ENCODE measurements around the gene ADAM33. TPM values are rescaled to one million over a fixed set of nuclear protein-coding genes. Genes with fewer than 3 reads are reported as not detected.

ADAM33 gene
- total and polyA plus RNA-seq, 2 of the 13 experiments (the other 11 are each of a cell fraction or from before 2014, with no cell fraction given), result not detected

DNA sequence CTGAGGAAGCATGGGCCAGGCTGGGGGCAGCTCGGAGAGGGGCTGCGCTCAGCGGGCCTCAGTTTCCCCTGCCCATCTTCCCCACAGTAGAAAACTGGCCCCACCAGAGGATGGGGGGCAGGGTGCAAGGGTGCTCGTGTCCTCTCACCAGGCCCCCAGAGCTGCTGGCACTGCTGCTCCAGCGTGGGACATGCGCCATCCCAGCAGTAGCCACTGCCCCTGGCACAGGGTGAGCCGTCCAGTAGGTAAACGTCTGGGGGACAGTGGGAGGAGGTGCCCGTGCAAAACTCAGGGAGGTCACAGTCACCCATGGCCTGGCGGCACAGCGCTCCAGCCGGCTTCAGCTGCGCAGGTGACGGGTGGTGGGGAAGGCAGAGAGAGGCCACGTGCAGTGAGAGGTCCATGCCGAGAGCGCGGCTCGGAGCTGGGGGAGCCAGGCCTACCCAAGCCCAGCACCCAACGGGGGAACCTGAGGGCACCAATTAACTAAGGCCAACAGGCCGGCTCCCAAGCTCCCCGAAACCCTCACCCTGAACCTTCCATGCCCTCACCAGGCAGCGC, 9.7 kb downstream of the ADAM33 start (continued):
- TF ChIP-seq, protein P1, sequence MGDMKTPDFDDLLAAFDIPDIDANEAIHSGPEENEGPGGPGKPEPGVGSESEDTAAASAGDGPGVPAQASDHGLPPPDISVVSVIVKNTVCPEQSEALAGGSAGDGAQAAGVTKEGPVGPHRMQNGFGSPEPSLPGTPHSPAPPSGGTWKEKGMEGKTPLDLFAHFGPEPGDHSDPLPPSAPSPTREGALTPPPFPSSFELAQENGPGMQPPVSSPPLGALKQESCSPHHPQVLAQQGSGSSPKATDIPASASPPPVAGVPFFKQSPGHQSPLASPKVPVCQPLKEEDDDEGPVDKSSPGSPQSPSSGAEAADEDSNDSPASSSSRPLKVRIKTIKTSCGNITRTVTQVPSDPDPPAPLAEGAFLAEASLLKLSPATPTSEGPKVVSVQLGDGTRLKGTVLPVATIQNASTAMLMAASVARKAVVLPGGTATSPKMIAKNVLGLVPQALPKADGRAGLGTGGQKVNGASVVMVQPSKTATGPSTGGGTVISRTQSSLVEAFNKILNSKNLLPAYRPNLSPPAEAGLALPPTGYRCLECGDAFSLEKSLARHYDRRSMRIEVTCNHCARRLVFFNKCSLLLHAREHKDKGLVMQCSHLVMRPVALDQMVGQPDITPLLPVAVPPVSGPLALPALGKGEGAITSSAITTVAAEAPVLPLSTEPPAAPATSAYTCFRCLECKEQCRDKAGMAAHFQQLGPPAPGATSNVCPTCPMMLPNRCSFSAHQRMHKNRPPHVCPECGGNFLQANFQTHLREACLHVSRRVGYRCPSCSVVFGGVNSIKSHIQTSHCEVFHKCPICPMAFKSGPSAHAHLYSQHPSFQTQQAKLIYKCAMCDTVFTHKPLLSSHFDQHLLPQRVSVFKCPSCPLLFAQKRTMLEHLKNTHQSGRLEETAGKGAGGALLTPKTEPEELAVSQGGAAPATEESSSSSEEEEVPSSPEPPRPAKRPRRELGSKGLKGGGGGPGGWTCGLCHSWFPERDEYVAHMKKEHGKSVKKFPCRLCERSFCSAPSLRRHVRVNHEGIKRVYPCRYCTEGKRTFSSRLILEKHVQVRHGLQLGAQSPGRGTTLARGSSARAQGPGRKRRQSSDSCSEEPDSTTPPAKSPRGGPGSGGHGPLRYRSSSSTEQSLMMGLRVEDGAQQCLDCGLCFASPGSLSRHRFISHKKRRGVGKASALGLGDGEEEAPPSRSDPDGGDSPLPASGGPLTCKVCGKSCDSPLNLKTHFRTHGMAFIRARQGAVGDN (CRISPR knock-in tag; IDR thresholded peaks at IDR 0.05), result peak; percentile 36; the same call in 1 of the 2 replicates
- TF ChIP-seq ZNF260 (CRISPR knock-in tag; IDR thresholded peaks at IDR 0.05; ENCODE audit: borderline replicate concordance, low read depth) (0 out of 2 replicates have a peak, but pooled peaks have one; percentile 38), ZNF160 (CRISPR knock-in tag; IDR thresholded peaks at IDR 0.05) (no peak), ZNF350 (CRISPR knock-in tag; IDR thresholded peaks at IDR 0.05; ENCODE audit: borderline replicate concordance, low read depth) (0 out of 2 replicates have a peak, but pooled peaks have one; percentile 33), SP5 (CRISPR knock-in tag; IDR thresholded peaks at IDR 0.05; ENCODE audit: borderline replicate concordance, low read depth) (no peak), ZNF547 (CRISPR knock-in tag; IDR thresholded peaks at IDR 0.05) (no peak), DNMT3B (CRISPR knock-in tag; conservative IDR thresholded peaks at IDR 0.05) (no peak), SRF (IDR thresholded peaks at IDR 0.05; ENCODE audit: low read depth, low read length) (no peak), MTF2 (CRISPR knock-in tag; IDR thresholded peaks at IDR 0.05; ENCODE audit: borderline replicate concordance) (peak; percentile 73; the same call in 1 of the 2 replicates), ZNF550 (CRISPR knock-in tag; IDR thresholded peaks at IDR 0.05; ENCODE audit: borderline replicate concordance) (no peak), ZNF10 (CRISPR knock-in tag; IDR thresholded peaks at IDR 0.05; ENCODE audit: borderline replicate concordance, low read depth) (no peak), ZNF775 (CRISPR knock-in tag; IDR thresholded peaks at IDR 0.05; ENCODE audit: borderline replicate concordance) (no peak), ZNF225 (CRISPR knock-in tag; IDR thresholded peaks at IDR 0.05) (peak; percentile 33; the same call in 1 of the 2 replicates)
- TF ChIP-seq, protein P2, sequence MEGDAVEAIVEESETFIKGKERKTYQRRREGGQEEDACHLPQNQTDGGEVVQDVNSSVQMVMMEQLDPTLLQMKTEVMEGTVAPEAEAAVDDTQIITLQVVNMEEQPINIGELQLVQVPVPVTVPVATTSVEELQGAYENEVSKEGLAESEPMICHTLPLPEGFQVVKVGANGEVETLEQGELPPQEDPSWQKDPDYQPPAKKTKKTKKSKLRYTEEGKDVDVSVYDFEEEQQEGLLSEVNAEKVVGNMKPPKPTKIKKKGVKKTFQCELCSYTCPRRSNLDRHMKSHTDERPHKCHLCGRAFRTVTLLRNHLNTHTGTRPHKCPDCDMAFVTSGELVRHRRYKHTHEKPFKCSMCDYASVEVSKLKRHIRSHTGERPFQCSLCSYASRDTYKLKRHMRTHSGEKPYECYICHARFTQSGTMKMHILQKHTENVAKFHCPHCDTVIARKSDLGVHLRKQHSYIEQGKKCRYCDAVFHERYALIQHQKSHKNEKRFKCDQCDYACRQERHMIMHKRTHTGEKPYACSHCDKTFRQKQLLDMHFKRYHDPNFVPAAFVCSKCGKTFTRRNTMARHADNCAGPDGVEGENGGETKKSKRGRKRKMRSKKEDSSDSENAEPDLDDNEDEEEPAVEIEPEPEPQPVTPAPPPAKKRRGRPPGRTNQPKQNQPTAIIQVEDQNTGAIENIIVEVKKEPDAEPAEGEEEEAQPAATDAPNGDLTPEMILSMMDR (CRISPR knock-in tag; IDR thresholded peaks at IDR 0.05), result no peak
- TF ChIP-seq, protein P3, sequence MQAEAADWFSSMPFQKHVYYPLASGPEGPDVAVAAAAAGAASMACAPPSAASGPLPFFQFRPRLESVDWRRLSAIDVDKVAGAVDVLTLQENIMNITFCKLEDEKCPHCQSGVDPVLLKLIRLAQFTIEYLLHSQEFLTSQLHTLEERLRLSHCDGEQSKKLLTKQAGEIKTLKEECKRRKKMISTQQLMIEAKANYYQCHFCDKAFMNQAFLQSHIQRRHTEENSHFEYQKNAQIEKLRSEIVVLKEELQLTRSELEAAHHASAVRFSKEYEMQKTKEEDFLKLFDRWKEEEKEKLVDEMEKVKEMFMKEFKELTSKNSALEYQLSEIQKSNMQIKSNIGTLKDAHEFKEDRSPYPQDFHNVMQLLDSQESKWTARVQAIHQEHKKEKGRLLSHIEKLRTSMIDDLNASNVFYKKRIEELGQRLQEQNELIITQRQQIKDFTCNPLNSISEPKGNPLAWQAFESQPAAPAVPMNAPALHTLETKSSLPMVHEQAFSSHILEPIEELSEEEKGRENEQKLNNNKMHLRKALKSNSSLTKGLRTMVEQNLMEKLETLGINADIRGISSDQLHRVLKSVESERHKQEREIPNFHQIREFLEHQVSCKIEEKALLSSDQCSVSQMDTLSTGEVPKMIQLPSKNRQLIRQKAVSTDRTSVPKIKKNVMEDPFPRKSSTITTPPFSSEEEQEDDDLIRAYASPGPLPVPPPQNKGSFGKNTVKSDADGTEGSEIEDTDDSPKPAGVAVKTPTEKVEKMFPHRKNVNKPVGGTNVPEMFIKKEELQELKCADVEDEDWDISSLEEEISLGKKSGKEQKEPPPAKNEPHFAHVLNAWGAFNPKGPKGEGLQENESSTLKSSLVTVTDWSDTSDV (CRISPR knock-in tag; IDR thresholded peaks at IDR 0.05), result no peak
- TF ChIP-seq, protein P4, sequence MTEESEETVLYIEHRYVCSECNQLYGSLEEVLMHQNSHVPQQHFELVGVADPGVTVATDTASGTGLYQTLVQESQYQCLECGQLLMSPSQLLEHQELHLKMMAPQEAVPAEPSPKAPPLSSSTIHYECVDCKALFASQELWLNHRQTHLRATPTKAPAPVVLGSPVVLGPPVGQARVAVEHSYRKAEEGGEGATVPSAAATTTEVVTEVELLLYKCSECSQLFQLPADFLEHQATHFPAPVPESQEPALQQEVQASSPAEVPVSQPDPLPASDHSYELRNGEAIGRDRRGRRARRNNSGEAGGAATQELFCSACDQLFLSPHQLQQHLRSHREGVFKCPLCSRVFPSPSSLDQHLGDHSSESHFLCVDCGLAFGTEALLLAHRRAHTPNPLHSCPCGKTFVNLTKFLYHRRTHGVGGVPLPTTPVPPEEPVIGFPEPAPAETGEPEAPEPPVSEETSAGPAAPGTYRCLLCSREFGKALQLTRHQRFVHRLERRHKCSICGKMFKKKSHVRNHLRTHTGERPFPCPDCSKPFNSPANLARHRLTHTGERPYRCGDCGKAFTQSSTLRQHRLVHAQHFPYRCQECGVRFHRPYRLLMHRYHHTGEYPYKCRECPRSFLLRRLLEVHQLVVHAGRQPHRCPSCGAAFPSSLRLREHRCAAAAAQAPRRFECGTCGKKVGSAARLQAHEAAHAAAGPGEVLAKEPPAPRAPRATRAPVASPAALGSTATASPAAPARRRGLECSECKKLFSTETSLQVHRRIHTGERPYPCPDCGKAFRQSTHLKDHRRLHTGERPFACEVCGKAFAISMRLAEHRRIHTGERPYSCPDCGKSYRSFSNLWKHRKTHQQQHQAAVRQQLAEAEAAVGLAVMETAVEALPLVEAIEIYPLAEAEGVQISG (CRISPR knock-in tag; IDR thresholded peaks at IDR 0.05), result no peak
